Lower lobe of right lung (tissue), 2 donors: ENCODE measurements around the gene CELF4. TPM values are rescaled to one million over a fixed set of nuclear protein-coding genes. Genes with fewer than 3 reads are reported as not detected.
A peak's percentile ranks its signal among the peaks of the same experiment; 100 is the strongest.

Experiments used
- ATAC-seq, 2 donors: fragments of 200-7000 bp; cut with Tn5 transposase; one replicate each; pipeline ENCODE4 v1.9.1; 2020 to 2022; ENCODE audit warnings: mild to moderate bottlenecking in 2 of 2, moderate library complexity in 2 of 2
- DNase-seq: peaks from one replicate; pipeline ENCODE4 v3.0.0-alpha.2; 2020
- H3K27ac ChIP-seq: fragments of 200-600 bp; one replicate; pipeline ENCODE4 v1.8.0; 2022
- H3K27me3 ChIP-seq: fragments of 200-600 bp; one replicate; pipeline ENCODE4 v1.8.0; 2022; ENCODE audit warnings: low read depth
- H3K36me3 ChIP-seq: fragments of 200-600 bp; one replicate; pipeline ENCODE4 v1.8.0; 2022; ENCODE audit warnings: mild to moderate bottlenecking
- H3K4me1 ChIP-seq: fragments of 200-600 bp; one replicate; pipeline ENCODE4 v1.8.0; 2022
- H3K4me3 ChIP-seq: fragments of 200-600 bp; one replicate; pipeline ENCODE4 v1.8.0; 2022; ENCODE audit warnings: mild to moderate bottlenecking
- H3K9me3 ChIP-seq: fragments of 200-600 bp; one replicate; pipeline ENCODE4 v1.8.0; 2022
- intact Hi-C: fragments of 100-400 bp; cut with DNase I; formaldehyde crosslinking; loops from one replicate; pipeline ENCODE4 v1.11.0; 2022
- total RNA-seq: library from RNA; stranded (reverse); fragmentation: NEBNext Ultra II Directional; extraction: Animal tissue kit (Norgen Biotek cat#: 25700); gene quantifications from one replicate; pipeline ENCODE4 v1.2.1, GENCODE V29; 2021
- TF ChIP-seq, protein P1 (sequence below): fragments of 200-600 bp; IDR thresholded peaks from one replicate; pipeline ENCODE4 v1.8.0; 2022; ENCODE audit warnings: antibody characterized with exemption, mild to moderate bottlenecking
- donor health status: DM: no; HTN: yes; CAD: no; lungs with severe emphysema.

The CELF4 gene
- total RNA-seq, 1 donor from 2014 or later, result 0.38 TPM

DNA sequence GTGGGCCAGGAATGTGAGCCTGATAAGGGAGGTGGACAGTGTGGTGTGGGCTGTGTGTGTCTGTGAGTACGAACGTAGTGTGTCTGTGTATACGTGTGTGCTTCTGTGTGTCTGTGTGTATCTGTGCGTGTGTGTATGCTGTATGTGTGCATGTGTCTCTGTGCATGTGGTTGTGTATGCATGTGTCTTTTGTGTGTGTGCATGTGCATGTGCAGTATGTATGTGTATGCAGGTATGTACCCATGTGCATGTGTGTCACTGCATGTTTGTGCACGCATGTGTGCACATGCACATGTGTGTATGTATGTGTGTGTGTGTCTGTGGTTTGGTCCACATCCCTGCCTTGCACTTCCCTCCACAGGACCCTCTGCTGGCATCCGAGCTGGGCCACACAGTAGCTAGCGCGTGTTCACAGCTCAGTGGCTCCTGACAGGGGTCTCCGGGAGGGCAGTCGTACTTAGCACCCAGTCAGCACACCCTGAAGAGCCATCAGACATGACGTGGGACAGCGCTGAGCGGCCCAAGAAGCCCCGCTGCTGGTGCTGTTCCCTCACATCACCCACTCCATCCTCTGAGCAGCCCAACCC, 114.3 kb downstream of the CELF4 start:
- ATAC-seq (no peak), DNase-seq (no peak)
- no peak overlapping the region for H3K27ac ChIP-seq
- peaks cover 19% of the 10 kb centered on the region for H3K4me1 ChIP-seq
- H3K4me3 ChIP-seq, result no peak overlapping the region
- intact Hi-C loops, result no loop called here
- no peaks in the 10 kb centered on the region for H3K36me3 ChIP-seq
- no peaks in the 10 kb centered on the region for H3K27me3 ChIP-seq
- TF ChIP-seq, protein P1, sequence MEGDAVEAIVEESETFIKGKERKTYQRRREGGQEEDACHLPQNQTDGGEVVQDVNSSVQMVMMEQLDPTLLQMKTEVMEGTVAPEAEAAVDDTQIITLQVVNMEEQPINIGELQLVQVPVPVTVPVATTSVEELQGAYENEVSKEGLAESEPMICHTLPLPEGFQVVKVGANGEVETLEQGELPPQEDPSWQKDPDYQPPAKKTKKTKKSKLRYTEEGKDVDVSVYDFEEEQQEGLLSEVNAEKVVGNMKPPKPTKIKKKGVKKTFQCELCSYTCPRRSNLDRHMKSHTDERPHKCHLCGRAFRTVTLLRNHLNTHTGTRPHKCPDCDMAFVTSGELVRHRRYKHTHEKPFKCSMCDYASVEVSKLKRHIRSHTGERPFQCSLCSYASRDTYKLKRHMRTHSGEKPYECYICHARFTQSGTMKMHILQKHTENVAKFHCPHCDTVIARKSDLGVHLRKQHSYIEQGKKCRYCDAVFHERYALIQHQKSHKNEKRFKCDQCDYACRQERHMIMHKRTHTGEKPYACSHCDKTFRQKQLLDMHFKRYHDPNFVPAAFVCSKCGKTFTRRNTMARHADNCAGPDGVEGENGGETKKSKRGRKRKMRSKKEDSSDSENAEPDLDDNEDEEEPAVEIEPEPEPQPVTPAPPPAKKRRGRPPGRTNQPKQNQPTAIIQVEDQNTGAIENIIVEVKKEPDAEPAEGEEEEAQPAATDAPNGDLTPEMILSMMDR, result no peak
- H3K9me3 ChIP-seq, result no peaks in the 10 kb centered on the region

DNA sequence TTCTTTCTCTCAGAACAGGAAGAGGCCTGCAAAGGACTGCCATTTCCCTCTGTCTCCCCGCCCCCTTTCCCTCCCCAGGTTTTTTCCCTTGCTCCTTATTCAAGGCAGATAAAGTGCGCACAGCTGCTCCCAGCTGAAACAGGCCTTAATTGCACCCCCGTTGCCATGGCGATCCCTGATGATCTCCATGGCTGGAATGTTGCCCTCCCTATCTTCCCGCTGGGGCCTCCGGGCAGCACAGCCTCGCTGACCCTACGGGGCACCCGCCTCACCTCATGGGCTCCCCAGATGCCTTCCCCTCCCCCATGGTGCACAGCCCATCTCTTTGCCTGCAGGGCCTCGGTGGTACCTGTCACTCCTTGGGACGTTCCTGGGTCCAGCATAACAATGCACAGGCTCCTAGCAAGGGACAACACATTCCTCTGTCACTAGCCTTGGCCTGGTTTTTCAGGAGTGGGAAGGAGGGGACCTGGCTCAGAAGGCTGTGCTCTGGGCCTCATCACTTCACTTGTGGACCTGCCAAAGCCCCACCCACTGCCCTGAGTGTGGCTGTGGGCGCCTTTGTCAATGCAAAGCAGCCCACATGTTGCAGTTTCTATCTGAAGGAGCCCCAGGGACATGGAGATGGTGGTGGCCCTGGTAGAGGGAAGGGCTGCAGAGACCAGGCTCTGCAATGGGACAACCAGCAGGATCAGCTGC, 115.0 kb downstream of the CELF4 start:
- TF ChIP-seq, protein P1, result no peak
- H3K27ac ChIP-seq, result peak overlapping the region; percentile 11
- H3K9me3 ChIP-seq, result no peaks in the 10 kb centered on the region
- ATAC-seq, result peak; percentile 3 to 7
- intact Hi-C loops, result no loop called here
- H3K36me3 ChIP-seq, result no peaks in the 10 kb centered on the region
- H3K4me3 ChIP-seq, result no peak overlapping the region
- no peak for DNase-seq
- H3K27me3 ChIP-seq, result no peaks in the 10 kb centered on the region
- peaks cover 19% of the 10 kb centered on the region for H3K4me1 ChIP-seq

DNA sequence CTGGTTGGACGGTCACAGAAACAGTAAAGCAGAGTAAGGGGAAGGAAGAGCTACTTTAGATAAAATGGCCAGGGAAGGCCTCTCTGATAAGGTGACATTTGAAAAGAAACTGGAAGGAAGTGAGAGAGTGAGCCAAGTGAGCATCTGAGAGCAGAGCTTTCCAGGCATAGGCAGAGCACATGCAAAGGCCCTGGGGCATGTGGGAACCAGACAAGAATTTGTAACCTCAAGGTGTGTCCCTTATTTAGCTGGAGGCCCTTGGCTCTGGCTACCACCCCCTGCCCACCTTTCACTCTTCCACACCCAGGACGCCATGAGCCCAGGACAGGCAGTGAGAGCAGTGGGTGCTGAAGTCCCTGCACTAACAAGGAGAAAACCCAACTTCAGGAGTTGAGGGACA, 116.0 kb downstream of the CELF4 start:
- TF ChIP-seq, protein P1, result no peak
- H3K27ac ChIP-seq, result no peak overlapping the region
- no peak for DNase-seq
- H3K9me3 ChIP-seq, result no peaks in the 10 kb centered on the region
- no peaks in the 10 kb centered on the region for H3K36me3 ChIP-seq
- intact Hi-C loops, result no loop called here
- no peak overlapping the region for H3K4me3 ChIP-seq
- H3K27me3 ChIP-seq, result no peaks in the 10 kb centered on the region
- no peak for ATAC-seq
- H3K4me1 ChIP-seq, result peaks cover 19% of the 10 kb centered on the region

DNA sequence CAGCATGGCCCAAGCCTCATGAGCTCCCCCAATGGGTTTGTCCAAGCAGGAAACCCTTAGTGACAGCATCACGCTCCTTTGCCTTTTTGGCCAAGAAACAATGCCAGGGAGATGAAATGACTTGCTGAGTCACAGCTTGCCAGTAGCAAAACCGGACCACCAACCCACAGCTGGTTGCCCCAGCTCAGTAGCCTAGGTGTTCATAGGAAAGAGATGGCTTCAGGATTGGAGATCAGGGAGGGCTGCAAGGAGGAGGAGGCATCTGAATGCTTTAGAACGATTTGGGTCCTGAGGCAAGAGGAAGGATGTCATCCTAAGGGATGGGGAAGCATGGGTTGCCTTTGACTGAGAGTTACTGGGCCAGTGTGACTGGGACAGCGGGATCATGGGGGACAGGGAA, 116.7 kb downstream of the CELF4 start:
- H3K27ac ChIP-seq, result no peak overlapping the region
- no peaks in the 10 kb centered on the region for H3K27me3 ChIP-seq
- peaks cover 14% of the 10 kb centered on the region for H3K4me1 ChIP-seq
- no peaks in the 10 kb centered on the region for H3K36me3 ChIP-seq
- ATAC-seq (no peak), DNase-seq (no peak)
- TF ChIP-seq, protein P1, result no peak
- intact Hi-C loops, result no loop called here
- H3K9me3 ChIP-seq, result no peaks in the 10 kb centered on the region
- H3K4me3 ChIP-seq, result no peak overlapping the region

DNA sequence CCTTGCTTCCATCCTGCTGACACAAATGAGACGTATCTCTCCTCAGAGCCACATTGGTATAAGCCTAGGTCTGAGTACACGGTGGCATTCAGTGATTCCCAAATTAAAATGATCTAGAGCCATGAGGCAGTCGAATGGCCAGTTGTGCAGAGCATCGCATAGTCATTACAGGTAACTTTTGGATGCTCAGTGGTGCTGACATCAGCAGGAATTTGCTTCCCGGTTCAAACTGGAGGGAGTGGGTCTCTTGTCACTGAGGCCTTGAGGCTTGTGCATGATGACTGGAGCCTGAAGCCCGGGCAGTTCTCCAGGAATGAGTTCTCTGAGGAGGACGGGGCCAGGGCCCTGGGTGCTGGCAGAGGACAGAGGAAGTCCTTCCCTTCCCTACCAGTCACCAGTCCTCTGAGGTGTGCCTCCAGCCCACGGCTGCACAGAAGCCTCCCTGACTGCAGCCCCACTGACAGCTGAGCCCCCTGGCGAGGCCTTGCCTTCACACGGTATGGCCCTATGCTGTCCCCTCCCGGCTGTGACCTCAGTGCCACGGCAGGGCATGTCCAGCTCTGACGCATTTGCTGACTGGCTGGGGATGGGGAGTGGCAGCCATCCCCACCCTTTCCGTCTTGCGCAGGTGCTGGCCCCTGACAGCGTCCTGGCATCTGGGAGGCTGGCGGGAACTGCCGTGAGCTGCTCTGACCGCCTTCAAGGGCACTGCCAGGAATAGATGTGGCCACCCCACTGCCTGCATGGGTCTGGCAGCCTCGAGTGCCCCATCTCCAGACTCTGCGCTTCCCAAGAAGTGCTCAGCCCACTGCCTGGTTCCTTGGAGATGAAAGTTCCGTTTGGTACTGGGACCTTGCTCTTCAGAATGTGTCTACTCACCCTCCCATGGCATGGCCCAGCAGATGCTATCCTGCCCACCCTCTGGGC, 117.4 kb downstream of the CELF4 start:
- Histone ChIP-seq H3K27ac (no peak overlapping the region), H3K4me3 (no peak overlapping the region), H3K9me3 (no peaks in the 10 kb centered on the region), H3K27me3 (no peaks in the 10 kb centered on the region), H3K4me1 (peaks cover 11% of the 10 kb centered on the region), H3K36me3 (no peaks in the 10 kb centered on the region)
- TF ChIP-seq, protein P1, result no peak
- intact Hi-C loops, result no loop called here
- no peak for ATAC-seq
- no peak for DNase-seq
